ENCODE data around the gene SH3D21. TPM values are rescaled to one million over a fixed set of nuclear protein-coding genes. Genes with fewer than 3 reads are reported as not detected.

The SH3D21 gene
- total RNA-seq, 4 donors from 2014 or later, result 11.3 to 11.8 TPM; not detected in 2

DNA sequence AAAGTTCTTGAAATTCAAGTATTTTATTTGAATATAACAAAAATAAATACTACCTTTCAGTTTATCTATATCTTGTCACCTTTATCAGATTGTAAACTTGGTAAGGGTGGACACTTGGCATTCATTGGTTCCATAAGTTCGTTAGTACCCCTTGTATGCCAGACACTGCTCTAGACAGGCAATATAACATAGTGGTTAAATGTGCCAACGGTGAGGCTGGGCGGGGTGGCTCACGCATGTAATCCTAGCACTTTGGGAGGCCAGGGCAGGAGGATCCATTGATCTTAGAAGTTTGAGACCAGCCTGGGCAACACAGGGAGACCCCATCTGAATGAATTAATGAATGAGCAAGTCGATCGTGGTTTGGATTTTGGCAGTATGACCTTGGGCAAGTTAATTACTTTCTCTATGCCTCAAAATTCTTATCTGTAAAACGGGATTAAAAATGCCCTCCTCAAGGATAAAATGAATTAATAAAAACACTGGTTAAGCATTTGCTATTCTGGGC lies 26.3 kb upstream of the SH3D21 start:
- intact Hi-C loops (cut with DNase I; ENCODE audit: low total_unique reads), result loop anchor here (10.0 kb wide), 2 partner anchors 45 to 125 kb away; partner anchors contain the start of gene MAP7D1
- H3K36me3 ChIP-seq, result no peaks in the 10 kb centered on the region
- H3K27me3 ChIP-seq, result no peaks in the 10 kb centered on the region
- peak overlapping the region; percentile 79 to 80 for H3K27ac ChIP-seq
- no peaks in the 10 kb centered on the region for H3K9me3 ChIP-seq
- TF ChIP-seq, protein P1, sequence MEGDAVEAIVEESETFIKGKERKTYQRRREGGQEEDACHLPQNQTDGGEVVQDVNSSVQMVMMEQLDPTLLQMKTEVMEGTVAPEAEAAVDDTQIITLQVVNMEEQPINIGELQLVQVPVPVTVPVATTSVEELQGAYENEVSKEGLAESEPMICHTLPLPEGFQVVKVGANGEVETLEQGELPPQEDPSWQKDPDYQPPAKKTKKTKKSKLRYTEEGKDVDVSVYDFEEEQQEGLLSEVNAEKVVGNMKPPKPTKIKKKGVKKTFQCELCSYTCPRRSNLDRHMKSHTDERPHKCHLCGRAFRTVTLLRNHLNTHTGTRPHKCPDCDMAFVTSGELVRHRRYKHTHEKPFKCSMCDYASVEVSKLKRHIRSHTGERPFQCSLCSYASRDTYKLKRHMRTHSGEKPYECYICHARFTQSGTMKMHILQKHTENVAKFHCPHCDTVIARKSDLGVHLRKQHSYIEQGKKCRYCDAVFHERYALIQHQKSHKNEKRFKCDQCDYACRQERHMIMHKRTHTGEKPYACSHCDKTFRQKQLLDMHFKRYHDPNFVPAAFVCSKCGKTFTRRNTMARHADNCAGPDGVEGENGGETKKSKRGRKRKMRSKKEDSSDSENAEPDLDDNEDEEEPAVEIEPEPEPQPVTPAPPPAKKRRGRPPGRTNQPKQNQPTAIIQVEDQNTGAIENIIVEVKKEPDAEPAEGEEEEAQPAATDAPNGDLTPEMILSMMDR (IDR thresholded peaks at IDR 0.05), result no peak
- TF ChIP-seq POLR2A (IDR thresholded peaks at IDR 0.05), result no peak
- no peak for DNase-seq
- no peak overlapping the region for H3K4me3 ChIP-seq
- peaks cover 6 to 9% of the 10 kb centered on the region in 2 donors for H3K4me1 ChIP-seq

DNA sequence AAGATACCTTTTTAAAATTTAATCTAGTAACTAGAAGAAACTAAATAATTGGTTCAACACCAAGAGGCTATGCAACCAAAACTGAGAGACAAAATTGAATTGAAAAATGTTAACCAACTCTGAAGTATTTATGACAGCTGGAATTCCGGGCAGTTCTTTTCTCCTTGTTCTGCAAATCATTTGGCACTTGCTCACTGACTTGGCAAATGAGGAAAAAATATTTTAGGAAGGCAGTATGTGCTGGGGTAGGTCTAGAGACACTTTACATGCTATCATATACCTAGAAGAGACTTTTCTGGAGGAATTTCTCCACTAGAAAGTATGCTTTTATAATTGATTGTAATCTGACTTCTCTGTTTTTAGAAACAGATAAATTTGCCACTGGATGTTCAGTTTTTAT lies 22.1 kb upstream of the SH3D21 start:
- Histone ChIP-seq H3K4me3 (no peak overlapping the region), H3K4me1 (no peaks in the 10 kb centered on the region), H3K27me3 (no peaks in the 10 kb centered on the region), H3K27ac (no peak overlapping the region), H3K9me3 (no peaks in the 10 kb centered on the region), H3K36me3 (no peaks in the 10 kb centered on the region)
- DNase-seq, result no peak
- TF ChIP-seq, protein P1 (IDR thresholded peaks at IDR 0.05), result no peak
- no peak for TF ChIP-seq POLR2A (IDR thresholded peaks at IDR 0.05)
- intact Hi-C loops (cut with DNase I; ENCODE audit: low total_unique reads), result loop anchor here (10.0 kb wide), 2 partner anchors 49 to 129 kb away; partner anchors contain the start of gene MAP7D1

DNA sequence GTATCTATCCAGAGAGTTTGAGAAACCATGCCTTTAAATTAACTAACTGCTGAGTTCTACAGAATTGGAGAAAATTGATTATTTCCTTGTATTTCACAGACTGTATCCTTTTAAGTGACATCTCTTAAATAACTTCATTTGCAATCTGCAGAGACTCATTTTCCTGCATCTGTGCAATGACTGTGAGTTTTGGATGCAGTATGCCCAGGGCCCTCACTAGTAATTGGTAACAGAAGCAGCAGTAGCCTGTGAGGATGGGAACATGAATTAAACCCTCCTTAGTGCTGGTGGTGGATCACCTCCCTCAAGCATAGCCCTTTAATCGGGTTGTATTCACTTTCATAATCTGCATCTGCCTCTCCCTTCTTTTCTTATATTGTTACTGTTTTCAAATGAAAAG lies 21.7 kb upstream of the SH3D21 start:
- H3K27ac ChIP-seq, result no peak overlapping the region
- no peak for DNase-seq
- intact Hi-C loops (cut with DNase I; ENCODE audit: low total_unique reads), result loop anchor here (10.0 kb wide), 2 partner anchors 50 to 130 kb away; partner anchors contain the start of gene MAP7D1
- no peaks in the 10 kb centered on the region for H3K36me3 ChIP-seq
- H3K27me3 ChIP-seq, result no peaks in the 10 kb centered on the region
- no peak overlapping the region for H3K4me3 ChIP-seq
- H3K4me1 ChIP-seq, result no peaks in the 10 kb centered on the region
- TF ChIP-seq POLR2A (IDR thresholded peaks at IDR 0.05), result no peak
- TF ChIP-seq, protein P1 (IDR thresholded peaks at IDR 0.05), result no peak
- H3K9me3 ChIP-seq, result no peaks in the 10 kb centered on the region

DNA sequence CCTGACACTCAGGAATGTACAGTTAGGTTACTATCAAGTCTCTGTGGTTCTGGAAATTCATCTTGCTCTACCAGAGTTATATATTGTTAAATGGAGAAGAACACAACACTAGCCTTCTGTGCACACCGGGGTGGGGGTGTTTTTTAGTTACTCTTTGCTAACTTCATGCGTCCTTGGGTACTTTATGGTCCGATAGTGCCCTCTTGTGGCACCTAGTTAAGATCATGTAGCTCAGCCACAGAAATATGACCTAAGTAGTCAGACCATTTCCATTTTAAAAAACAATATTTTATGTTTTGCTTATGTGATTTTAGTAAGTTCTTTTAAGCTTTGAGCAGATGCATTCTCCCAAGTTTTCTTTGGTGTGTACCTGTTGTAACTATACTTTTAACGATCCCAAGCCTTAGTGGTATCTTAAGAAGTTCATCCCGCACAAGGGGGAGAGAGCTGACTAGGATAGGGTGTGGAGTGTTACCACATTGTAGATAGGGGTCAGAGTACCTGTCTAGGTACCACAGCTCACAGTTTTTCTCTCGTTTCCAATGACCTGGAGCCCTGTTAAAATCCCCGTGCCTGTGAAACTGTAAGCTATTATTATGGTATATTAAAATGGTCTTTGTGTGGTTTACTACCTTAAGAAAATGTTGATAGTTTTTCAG lies 20.6 kb upstream of the SH3D21 start:
- TF ChIP-seq POLR2A (IDR thresholded peaks at IDR 0.05), result no peak
- TF ChIP-seq, protein P1 (IDR thresholded peaks at IDR 0.05), result peak; percentile 73 to 82 (median 78)
- Histone ChIP-seq H3K9me3 (no peaks in the 10 kb centered on the region), H3K36me3 (no peaks in the 10 kb centered on the region), H3K27ac (peak overlapping the region in 1 of 2 donors; percentile 19), H3K4me3 (no peak overlapping the region), H3K27me3 (no peaks in the 10 kb centered on the region), H3K4me1 (no peaks in the 10 kb centered on the region)
- DNase-seq, result peak; percentile 49 to 80
- intact Hi-C loops (cut with DNase I; ENCODE audit: low total_unique reads), result loop anchor here (10.0 kb wide), 2 partner anchors 51 to 131 kb away; partner anchors contain the start of gene MAP7D1

DNA sequence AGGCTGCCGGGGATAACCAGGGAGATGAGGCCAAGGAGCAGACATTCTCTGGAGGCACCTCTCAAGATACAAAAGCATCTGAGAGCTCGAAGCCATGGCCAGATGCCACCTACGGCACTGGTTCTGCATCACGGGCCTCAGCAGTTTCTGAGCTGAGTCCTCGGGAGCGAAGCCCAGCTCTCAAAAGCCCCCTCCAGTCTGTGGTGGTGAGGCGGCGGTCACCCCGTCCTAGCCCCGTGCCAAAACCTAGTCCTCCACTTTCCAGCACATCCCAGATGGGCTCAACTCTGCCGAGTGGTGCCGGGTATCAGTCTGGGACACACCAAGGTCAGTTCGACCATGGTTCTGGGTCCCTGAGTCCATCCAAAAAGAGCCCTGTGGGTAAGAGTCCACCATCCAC lies 19.4 kb upstream of the SH3D21 start:
- TF ChIP-seq, protein P1 (IDR thresholded peaks at IDR 0.05), result no peak
- TF ChIP-seq POLR2A (IDR thresholded peaks at IDR 0.05), result no peak
- no peak overlapping the region for H3K4me3 ChIP-seq
- H3K27me3 ChIP-seq, result no peaks in the 10 kb centered on the region
- no peaks in the 10 kb centered on the region for H3K9me3 ChIP-seq
- H3K36me3 ChIP-seq, result no peaks in the 10 kb centered on the region
- intact Hi-C loops (cut with DNase I; ENCODE audit: low total_unique reads), result loop anchor here (10.0 kb wide), 2 partner anchors 52 to 132 kb away; partner anchors contain the start of gene MAP7D1
- H3K4me1 ChIP-seq, result no peaks in the 10 kb centered on the region
- no peak overlapping the region for H3K27ac ChIP-seq
- DNase-seq, result no peak
